GM12878 (cell line): ENCODE measurements around the gene PLEKHA7. TPM values are rescaled to one million over a fixed set of nuclear protein-coding genes. Genes with fewer than 3 reads are reported as not detected.

Experiments used
- CEBPB ChIP-seq, 2 experiments: fragments of 150-350 bp in 1 of 2; IDR thresholded peaks; 2 replicates each; pipeline ENCODE4 v1.6.1; 2012 to 2014; ENCODE audit warnings: low read depth in 2 of 2, low read length in 2 of 2, borderline replicate concordance in 1 of 2, inconsistent platforms in 1 of 2
- E2F8 ChIP-seq: fragments of 450-650 bp; IDR thresholded peaks from 2 replicates; pipeline ENCODE4 v1.6.1; 2018; ENCODE audit warnings: mild to moderate bottlenecking, low read depth, moderate library complexity; ENCODE audit not compliant: partially characterized antibody
- HDAC2 ChIP-seq: fragments of 200-600 bp; sonication (generic); IDR thresholded peaks from 2 replicates; pipeline ENCODE4 v1.6.1; 2017
- KDM1A ChIP-seq: fragments of 200-600 bp; sonication (generic); IDR thresholded peaks from 2 replicates; pipeline ENCODE4 v1.6.1; 2016; ENCODE audit warnings: borderline replicate concordance
- STAT1 ChIP-seq: fragments of 450-650 bp; conservative IDR thresholded peaks from 2 replicates; pipeline ENCODE4 v1.6.1; 2014; ENCODE audit warnings: antibody characterized with exemption, mild to moderate bottlenecking
- ZBTB4 ChIP-seq: fragments of 450-650 bp; formaldehyde crosslinking; IDR thresholded peaks from 2 replicates; pipeline ENCODE4 v1.4.0; 2022; ENCODE audit warnings: mild to moderate bottlenecking, moderate library complexity
- ZNF384 ChIP-seq: IDR thresholded peaks from 2 replicates; pipeline ENCODE4 v1.6.1; 2012; ENCODE audit warnings: low read depth, mild to moderate bottlenecking, low read length, improper control_type of control experiment, borderline replicate concordance
- polyA plus RNA-seq, 11 experiments: library from polyadenylated mRNA; depleted of rRNA in 4 of 11; unstranded in 6 of 11; stranded (reverse) in 5 of 11; fragments of >200 nt; fragmentation: Nextera tagmentation in 4 of 11; fragmentation: Illumina TruSeq in 1 of 11; extraction: Ambion mirVana in 4 of 11; extraction: Trizol in 1 of 11; gene quantifications; 1 replicate in 1 of 11; 2 replicates in 10 of 11; pipeline versions ENCODE4 v1.2.1 to v1.2.3, GENCODE V29; 2011 to 2016; ENCODE audit warnings: inconsistent platforms in 2 of 11, missing spikeins in 2 of 11, low read depth in 1 of 11
- total RNA-seq, 4 experiments: library from RNA; depleted of rRNA in 3 of 4; stranded (reverse); fragments of >200 nt in 3 of 4; fragmentation: Illumina TruSeq in 1 of 4; extraction: Trizol in 1 of 4; gene quantifications; 2 replicates each; pipeline versions ENCODE4 v1.2.1 to v1.2.3, GENCODE V29; 2013 to 2021

PLEKHA7 gene
- total and polyA plus RNA-seq, 10 of the 15 experiments (the other 5 are each of a cell fraction or from before 2014, with no cell fraction given): 0.45 to 5.3 (median 2.1) TPM

DNA sequence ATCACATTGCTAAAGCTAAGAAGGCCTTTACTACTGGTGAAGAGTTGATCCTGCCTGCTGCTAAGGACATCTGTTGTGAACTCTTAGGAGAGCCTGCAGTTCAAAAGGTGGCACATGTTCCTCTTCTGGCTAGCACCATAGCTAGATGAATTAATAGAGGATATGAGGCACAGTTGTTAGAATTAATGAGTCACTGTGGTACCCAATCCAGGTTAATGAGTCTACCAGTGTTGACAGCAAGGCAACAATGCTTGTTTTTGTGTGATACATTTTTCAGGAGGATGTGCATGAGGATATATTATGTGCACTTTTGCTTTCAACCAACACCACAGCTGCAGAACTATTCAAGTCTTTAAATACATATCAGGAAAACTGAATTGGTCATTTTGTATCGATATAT lies 263.8 kb downstream of the PLEKHA7 start (continued):
- TF ChIP-seq ZBTB4 (CRISPR knock-in tag) (no peak), HDAC2 (no peak), E2F8 (no peak), CEBPB (IDR thresholded peaks at IDR 0.05; ENCODE audit: borderline replicate concordance in 1 of 2, low read depth in 2 of 2, low read length in 2 of 2) (no peak), ZNF384 (no peak), STAT1 (no peak), KDM1A (no peak)
